ENCODE results near the gene PKM. TPM values are rescaled to one million over a fixed set of nuclear protein-coding genes. Genes with fewer than 3 reads are reported as not detected.

Gene PKM
- total RNA-seq, 1 donor = 2,299 TPM

DNA sequence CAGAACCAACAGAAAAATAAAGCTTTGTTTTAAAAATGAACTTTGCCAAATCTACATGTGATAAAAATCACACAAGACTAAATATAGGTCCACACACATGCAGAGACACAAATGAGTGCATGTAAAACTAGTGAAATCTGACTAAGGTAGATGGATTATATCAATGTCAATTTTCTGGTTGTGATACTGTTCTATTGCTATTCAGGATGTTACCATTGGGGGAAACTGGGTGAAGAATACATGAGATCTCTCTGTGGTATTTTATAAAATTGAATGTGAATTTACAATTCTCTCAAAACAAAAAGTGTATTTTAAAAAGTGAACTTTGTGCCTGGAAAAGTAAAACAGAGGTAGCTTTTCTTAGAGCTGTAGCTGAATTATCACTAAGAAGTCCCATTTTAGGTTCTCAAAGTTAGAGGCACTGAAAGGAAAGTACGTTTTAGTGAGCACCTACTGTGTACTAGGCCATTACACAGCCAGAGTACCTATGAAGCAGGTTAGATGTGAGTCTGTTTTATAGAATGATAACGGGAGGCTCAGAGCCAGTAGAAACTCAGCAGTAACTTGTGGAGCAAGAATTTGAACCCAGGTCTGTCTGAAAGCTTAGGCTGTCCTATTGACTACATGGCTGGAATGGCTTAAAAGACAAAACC is 41.6 kb downstream of the PKM start:
- no peaks in the 10 kb centered on the region for H3K9me3 ChIP-seq (ENCODE audit: low read depth, low read length)
- no peak for DNase-seq (ENCODE audit: insufficient read length, low spot score, missing footprints)
- no peak overlapping the region for H3K4me2 ChIP-seq (ENCODE audit: insufficient read depth, low read length)
- H4K20me1 ChIP-seq (ENCODE audit: insufficient read depth, low read length) = no peaks in the 10 kb centered on the region
- H2AFZ ChIP-seq (ENCODE audit: low read length) = no peak overlapping the region
- TF ChIP-seq, protein P1, sequence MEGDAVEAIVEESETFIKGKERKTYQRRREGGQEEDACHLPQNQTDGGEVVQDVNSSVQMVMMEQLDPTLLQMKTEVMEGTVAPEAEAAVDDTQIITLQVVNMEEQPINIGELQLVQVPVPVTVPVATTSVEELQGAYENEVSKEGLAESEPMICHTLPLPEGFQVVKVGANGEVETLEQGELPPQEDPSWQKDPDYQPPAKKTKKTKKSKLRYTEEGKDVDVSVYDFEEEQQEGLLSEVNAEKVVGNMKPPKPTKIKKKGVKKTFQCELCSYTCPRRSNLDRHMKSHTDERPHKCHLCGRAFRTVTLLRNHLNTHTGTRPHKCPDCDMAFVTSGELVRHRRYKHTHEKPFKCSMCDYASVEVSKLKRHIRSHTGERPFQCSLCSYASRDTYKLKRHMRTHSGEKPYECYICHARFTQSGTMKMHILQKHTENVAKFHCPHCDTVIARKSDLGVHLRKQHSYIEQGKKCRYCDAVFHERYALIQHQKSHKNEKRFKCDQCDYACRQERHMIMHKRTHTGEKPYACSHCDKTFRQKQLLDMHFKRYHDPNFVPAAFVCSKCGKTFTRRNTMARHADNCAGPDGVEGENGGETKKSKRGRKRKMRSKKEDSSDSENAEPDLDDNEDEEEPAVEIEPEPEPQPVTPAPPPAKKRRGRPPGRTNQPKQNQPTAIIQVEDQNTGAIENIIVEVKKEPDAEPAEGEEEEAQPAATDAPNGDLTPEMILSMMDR (IDR thresholded peaks at IDR 0.05; ENCODE audit: extremely low read depth, low read depth, low read length) = no peak
- no peak overlapping the region for H3K4me3 ChIP-seq (ENCODE audit: insufficient read depth, low read length)
- no peaks in the 10 kb centered on the region for H3K4me1 ChIP-seq (ENCODE audit: insufficient read depth, low read length)
- H3K27me3 ChIP-seq (ENCODE audit: insufficient read depth, low read length) = peaks cover 19% of the 10 kb centered on the region
- no peaks in the 10 kb centered on the region for H3K36me3 ChIP-seq (ENCODE audit: insufficient read depth, low read length)
- no peak overlapping the region for H3K27ac ChIP-seq (ENCODE audit: low read depth, low read length)
- no peaks in the 10 kb centered on the region for H3K79me2 ChIP-seq (ENCODE audit: insufficient read depth, low read length)

DNA sequence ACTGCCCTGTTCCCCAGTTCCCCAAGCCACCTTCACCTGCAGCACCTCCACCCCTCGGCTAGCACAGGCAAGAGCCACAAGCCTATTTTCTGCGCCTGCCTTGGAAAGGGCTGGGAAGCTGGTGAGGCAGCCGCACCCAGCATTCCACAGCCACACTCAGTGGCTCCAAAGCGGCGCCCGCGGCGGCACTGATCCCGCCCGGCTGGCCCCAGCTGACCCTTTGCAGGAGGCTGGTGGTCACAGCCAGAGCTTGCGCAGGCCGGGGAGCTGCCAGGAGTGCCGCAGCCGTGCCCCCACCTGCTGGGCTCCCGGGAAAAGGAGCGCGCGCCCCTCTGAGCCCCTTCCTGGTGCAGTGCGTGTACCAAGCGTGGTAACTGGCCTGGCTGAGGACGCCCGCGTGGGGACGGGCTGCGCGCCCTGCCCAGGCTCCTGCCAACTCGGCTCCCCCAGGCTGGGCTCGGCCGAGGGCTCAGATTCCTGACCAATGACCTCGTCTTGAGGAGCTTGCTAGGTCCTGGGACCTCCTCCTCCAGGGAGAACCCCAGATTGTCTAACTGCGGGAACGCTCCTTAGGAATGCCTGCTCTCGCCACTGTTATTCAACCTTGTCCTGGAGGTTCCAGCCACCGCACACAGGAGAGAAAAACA is 46.7 kb downstream of the PKM start:
- no peak overlapping the region for H3K27ac ChIP-seq (ENCODE audit: low read depth, low read length)
- H3K4me2 ChIP-seq (ENCODE audit: insufficient read depth, low read length) = peak overlapping the region; percentile 77

DNA sequence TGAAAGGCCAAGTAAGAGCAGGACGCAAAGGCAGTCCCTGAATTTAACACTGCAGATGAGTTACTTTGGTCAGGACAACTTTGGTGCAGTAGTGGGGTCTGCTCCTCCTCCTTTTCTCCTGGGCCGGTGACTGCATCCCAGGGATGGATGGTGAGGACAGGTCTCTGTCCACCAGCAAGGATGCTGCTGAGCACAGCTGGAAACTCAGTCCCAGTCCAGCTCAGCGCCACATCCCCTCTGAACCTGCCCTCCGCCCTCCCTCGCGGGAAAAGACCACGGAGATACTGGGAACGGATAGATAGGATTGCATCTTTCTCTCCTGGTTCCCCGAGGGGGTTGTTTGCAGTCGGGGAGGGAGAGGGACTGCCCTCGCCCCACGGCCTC is 47.2 kb downstream of the PKM start:
- H3K4me2 ChIP-seq (ENCODE audit: insufficient read depth, low read length) = peak overlapping the region; percentile 77
- no peaks in the 10 kb centered on the region for H3K36me3 ChIP-seq (ENCODE audit: insufficient read depth, low read length)
- no peak for DNase-seq (ENCODE audit: insufficient read length, low spot score, missing footprints)
- peak overlapping the region; percentile 77 for H2AFZ ChIP-seq (ENCODE audit: low read length)
- no peak overlapping the region for H3K27ac ChIP-seq (ENCODE audit: low read depth, low read length)
- H3K9me3 ChIP-seq (ENCODE audit: low read depth, low read length) = no peaks in the 10 kb centered on the region
- TF ChIP-seq, protein P1 (IDR thresholded peaks at IDR 0.05; ENCODE audit: extremely low read depth, low read depth, low read length) = no peak
- no peaks in the 10 kb centered on the region for H4K20me1 ChIP-seq (ENCODE audit: insufficient read depth, low read length)
- H3K27me3 ChIP-seq (ENCODE audit: insufficient read depth, low read length) = peaks cover 24% of the 10 kb centered on the region
- peaks cover 4% of the 10 kb centered on the region for H3K4me1 ChIP-seq (ENCODE audit: insufficient read depth, low read length)
- peak overlapping the region; percentile 60 for H3K4me3 ChIP-seq (ENCODE audit: insufficient read depth, low read length)
- H3K79me2 ChIP-seq (ENCODE audit: insufficient read depth, low read length) = no peaks in the 10 kb centered on the region

More for the DNA sequence above, 46.7 kb downstream of the PKM start:
- H3K4me1 ChIP-seq (ENCODE audit: insufficient read depth, low read length) = peaks cover 4% of the 10 kb centered on the region
- H3K79me2 ChIP-seq (ENCODE audit: insufficient read depth, low read length) = no peaks in the 10 kb centered on the region
- peaks cover 24% of the 10 kb centered on the region for H3K27me3 ChIP-seq (ENCODE audit: insufficient read depth, low read length)
- peak; percentile 87 for DNase-seq (ENCODE audit: insufficient read length, low spot score, missing footprints)
- H4K20me1 ChIP-seq (ENCODE audit: insufficient read depth, low read length) = no peaks in the 10 kb centered on the region
- no peaks in the 10 kb centered on the region for H3K9me3 ChIP-seq (ENCODE audit: low read depth, low read length)
- TF ChIP-seq, protein P1 (IDR thresholded peaks at IDR 0.05; ENCODE audit: extremely low read depth, low read depth, low read length) = no peak
- peak overlapping the region; percentile 77 for H2AFZ ChIP-seq (ENCODE audit: low read length)
- peak overlapping the region; percentile 60 for H3K4me3 ChIP-seq (ENCODE audit: insufficient read depth, low read length)
- H3K36me3 ChIP-seq (ENCODE audit: insufficient read depth, low read length) = no peaks in the 10 kb centered on the region

DNA sequence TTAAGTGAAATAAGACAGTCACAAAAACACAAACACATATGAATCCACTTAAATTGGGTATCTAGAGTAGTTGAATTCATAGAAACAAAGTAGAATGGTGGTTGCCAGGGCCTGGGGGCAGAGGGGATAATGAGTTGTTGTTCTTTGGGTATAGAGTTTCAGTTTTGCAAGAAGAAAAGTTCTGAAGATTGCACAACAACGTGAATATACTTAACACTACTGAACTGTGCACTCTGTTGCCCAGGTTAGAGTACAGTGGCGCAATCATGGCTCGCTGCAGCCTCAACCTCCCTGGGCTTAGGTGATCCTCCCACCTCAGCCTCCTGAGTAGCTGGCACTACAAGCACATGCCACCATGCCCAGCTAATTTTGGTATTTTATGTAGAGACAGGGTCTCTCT is 48.3 kb downstream of the PKM start:
- Histone ChIP-seq H3K36me3 (ENCODE audit: insufficient read depth, low read length) (no peaks in the 10 kb centered on the region), H2AFZ (ENCODE audit: low read length) (no peak overlapping the region), H3K4me3 (ENCODE audit: insufficient read depth, low read length) (no peak overlapping the region), H3K9me3 (ENCODE audit: low read depth, low read length) (no peaks in the 10 kb centered on the region), H3K79me2 (ENCODE audit: insufficient read depth, low read length) (no peaks in the 10 kb centered on the region), H4K20me1 (ENCODE audit: insufficient read depth, low read length) (no peaks in the 10 kb centered on the region), H3K4me1 (ENCODE audit: insufficient read depth, low read length) (peaks cover 4% of the 10 kb centered on the region), H3K27ac (ENCODE audit: low read depth, low read length) (no peak overlapping the region), H3K27me3 (ENCODE audit: insufficient read depth, low read length) (peaks cover 28% of the 10 kb centered on the region), H3K4me2 (ENCODE audit: insufficient read depth, low read length) (no peak overlapping the region)
- DNase-seq (ENCODE audit: insufficient read length, low spot score, missing footprints) = peak; percentile 22
- TF ChIP-seq, protein P1 (IDR thresholded peaks at IDR 0.05; ENCODE audit: extremely low read depth, low read depth, low read length) = no peak
